GM18507 (cell line): ENCODE measurements around the gene ZBTB34.

ENCODE experiments used
- DNase-seq: peaks from one replicate; pipeline ENCODE4 v3.0.0; 2011; ENCODE audit warnings: low read depth; ENCODE audit not compliant: insufficient read length; ENCODE audit errors: extremely low spot score
- FAIRE-seq: peaks from 2 replicates; lab custom pipeline; 2011; peaks lifted over from hg19 to GRCh38; lab: Jason Lieb, UNC

ZBTB34 gene

GRCh38 chr9:126839301-126839700 is 21.1 kb upstream of the ZBTB34 start:
- no peak for DNase-seq
- FAIRE-seq, result no peak

DNA sequence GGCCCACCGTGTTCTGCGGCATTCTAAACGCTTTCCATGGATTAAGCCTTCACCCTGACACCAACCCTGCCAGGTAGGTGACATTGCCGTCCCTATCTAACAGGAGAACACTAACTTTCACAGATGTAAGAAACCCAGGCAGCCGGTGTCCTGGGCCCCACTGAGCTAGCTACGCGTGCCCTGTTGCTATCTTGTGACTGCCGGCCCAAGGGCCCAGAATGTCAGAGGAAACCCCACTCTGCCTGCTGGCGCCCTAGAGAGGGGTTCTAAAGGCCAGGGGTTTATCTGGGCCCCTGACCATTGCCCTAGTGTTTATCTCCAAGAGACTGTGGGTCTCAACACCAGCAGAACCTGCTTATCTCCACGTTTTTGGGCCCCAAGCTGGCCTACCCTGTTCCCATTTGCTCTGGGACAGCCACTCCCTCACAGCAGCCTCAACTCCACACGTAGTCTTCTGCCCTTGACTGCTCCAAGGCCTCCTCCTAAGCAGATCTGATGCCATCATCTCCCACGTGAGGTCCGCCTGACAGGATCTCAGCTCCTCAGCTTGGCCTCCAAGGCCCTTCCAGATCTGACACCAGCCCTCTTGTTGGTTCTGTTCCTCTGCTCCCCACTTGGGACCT is 18.1 kb upstream of the ZBTB34 start:
- DNase-seq (no peak), FAIRE-seq (no peak)

DNA sequence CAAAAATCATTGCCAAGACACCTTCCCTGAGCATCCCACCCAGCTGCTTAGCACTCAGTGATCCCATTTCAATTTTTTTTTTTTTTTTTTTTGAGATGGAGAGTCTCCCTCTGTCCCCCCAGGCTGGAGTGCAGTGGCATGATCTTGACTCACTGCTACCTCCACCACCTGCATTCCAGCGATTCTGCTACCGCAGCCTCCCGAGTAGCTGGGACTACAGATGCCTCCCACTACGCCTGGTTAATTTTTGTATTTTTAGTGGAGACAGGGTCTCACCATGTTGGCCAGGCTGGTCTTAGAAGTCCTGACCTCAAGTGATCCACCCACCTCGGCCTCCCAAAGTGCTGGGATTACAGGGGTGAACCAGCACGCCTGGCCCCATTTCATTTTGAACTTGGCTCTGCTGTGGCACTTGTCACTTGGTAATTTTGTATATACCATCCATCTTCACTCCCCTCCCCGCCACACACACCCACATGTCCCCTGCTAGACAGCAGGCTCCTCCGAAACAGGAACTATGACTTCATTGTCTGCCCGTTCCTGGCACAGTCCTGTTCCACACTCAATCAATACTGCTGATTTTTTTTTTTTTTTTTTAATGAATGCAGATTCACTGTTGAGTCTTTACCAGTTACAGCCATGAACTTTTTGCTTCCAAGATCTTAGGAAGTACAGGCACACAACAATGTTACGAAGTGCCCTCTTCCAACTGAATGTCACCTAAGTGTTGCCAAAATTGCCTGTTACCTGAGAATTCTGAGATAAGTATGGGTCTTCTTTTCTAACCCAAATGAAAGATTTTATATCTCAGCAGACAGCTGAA is 17.3 kb upstream of the ZBTB34 start:
- no peak for DNase-seq
- FAIRE-seq, result no peak

- DNase-seq (no peak), FAIRE-seq (no peak)
Measured at GRCh38 chr9:126844085-126844484, 16.4 kb upstream of the ZBTB34 start.

GRCh38 chr9:126847051-126847450 is 13.4 kb upstream of the ZBTB34 start:
- no peak for DNase-seq
- no peak for FAIRE-seq

- no peak for FAIRE-seq
Measured at GRCh38 chr9:126849591-126850225, 10.7 kb upstream of the ZBTB34 start.

DNA sequence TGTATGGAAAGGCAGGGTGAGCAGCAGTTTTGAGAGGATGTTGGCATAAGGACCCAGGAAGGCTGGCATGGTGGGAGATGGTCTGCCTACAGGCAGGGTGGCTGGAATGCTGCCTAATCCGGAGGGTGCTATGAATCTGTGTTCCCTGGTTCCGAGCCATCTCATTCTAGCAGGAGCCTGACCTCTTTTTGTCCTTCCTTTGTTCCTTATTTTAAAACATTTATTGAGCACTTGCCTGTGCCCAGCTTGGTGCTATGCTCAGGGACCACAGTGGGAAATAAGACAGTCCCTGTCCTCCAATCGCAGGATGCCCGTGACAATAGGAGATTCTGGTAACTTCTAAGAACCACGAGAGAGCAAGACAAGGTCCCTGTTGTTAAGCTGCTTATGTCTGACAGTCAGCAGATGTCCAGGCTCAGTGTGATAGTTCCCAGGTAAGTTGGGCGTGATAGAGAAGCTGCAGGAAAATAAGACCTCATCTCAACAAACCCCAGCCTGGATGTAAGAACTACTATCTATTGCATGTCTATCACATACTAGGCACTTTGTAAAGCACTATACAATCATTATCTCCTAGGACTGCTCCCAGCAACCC is 9.1 kb upstream of the ZBTB34 start:
- FAIRE-seq (no peak), DNase-seq (no peak)

More at GRCh38 chr9:126849591-126850225, 10.7 kb upstream of the ZBTB34 start:
- DNase-seq, result no peak

DNA sequence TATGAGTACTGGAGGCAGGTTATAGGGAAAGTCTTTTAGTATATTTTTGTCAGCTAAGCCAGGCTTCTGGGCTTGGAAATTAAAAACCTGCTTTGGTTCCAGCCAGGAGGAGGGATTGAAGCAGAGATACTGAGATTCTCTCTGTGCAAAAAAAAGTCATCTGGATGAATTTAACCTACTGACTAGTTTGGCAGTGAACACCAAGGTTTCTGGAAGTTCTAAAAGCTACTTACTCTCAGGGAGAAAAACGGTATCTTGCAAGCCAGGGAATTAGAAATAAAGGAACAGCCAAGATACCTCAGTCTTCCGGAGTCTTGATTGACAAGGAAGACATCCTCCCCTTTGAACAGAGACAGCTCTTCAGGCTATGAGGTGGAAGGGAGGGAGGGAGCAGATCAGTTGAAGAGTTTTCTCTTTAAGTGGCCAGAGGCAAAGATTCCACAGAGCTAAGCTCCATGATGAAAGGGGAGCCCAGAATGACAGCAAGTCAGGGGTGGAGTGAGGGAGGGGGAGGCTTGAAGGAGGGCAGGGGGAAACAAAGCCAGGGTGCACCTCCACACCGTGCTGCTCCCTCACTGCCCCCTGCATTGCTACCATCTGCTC is 8.3 kb upstream of the ZBTB34 start:
- FAIRE-seq, result no peak

DNA sequence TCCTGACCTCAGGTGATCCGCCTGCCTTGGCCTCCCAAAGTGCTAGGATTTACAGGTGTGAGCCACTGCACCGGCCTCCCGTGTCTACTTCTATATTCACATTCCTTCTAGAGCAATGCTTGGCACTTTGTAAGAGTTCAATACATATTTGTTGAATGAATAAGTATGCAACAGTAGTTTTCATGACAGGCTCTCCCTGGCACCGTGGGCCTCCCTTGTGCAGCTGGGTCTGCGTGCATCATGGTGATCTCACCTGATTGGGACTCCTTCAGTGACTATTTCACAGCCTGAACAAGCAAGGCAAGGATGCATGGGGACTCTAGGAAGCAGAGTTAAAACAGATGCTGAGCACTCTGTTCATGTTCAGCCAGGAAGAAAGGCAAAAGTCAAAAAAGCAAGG is 6.8 kb upstream of the ZBTB34 start:
- FAIRE-seq (no peak), DNase-seq (no peak)

More for the DNA sequence above, 8.3 kb upstream of the ZBTB34 start:
- no peak for DNase-seq

- FAIRE-seq, result no peak
Measured at GRCh38 chr9:126854734-126855133, 5.7 kb upstream of the ZBTB34 start.

DNA sequence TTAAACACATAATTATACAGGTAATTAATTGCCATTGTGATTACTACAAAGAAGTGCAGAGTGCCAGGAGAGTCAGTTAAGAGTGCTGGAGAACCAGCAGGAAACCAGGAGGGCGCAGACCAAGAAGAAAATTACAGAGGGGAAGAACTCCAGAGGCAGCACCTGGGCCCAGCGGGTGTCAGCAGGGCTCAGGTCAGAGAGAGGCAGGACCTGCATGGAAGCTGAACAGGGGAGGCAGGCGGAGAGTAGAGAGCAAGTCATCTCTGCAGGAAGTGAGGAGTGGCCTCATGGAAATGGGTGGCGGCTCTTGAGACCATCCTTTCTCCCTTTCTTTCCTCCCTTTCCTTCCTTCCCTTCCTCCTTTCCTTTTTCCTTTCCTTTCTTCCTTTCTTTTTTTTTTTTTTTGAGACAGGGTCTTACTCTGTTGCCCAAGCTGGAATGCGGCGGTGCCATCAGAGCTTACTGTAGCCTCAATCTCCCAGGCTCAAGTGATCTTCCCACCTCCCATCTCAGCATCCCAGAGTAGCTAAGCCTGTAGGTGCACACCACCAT is 4.0 kb upstream of the ZBTB34 start:
- FAIRE-seq (no peak), DNase-seq (no peak)

More at GRCh38 chr9:126854734-126855133, 5.7 kb upstream of the ZBTB34 start:
- DNase-seq, result no peak

- no peak for DNase-seq
- no peak for FAIRE-seq
Measured at GRCh38 chr9:126857261-126857960, 3.0 kb upstream of the ZBTB34 start.

DNA sequence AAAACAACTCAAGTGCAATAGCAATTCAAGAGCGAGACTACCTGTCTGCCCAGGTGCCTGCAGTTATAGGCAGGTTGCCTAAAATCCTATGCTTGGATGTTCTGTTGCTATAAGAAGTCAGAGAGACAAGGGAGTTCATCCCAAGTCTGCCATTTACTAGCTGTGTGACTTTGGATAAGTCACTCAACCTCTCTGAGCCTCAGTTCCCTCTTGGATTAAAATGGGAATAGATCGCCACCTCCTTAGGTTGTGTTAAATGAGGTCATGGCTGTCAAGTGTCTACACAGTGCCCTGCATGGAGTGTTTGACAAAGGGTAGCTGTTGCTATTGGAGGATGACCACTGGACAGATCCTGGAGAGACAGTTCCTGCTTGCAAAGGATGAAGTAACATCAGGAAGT is 1.3 kb upstream of the ZBTB34 start:
- no peak for FAIRE-seq
- no peak for DNase-seq

DNA sequence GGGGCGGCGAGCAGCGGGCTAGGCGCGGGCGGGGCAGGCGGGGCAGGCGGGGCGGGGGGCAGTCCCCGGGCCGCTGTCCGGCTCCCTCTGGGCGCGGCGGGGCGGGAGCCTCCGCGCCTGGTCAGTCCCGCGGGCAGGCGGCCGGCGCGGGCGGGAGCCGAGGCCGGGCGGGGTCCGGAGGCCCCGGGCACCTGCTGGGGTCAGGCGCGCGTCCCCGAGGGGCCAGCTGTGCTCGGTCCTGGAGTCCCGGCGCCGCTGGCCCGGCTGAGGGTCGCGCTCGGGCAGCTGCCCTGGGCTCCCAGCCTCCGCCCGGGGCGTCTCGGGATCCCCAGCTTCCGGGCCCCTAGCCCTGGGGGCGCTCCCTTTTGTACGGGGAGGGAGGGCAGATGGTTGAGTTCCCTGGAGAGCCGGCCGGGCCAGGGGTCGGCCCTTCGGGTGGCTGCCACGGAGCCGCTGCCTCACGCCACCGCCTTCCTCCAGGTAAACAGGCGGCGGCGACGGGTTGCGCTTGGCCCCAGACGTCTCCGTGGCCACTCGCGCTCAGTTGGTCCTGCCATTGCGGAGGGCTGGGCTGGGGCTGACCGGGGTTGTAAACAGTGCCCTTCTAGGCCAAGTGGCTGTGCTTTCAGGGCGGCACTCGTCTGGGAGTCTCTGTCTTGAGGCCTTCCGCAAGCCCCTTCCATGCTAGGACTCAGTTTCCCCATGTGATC is 473 bp downstream of the ZBTB34 start:
- FAIRE-seq (no peak), DNase-seq (no peak)

- FAIRE-seq, result no peak
Measured at GRCh38 chr9:126861707-126862103, 1.3 kb downstream of the ZBTB34 start.

GRCh38 chr9:126862104-126862761 is 1.8 kb downstream of the ZBTB34 start:
- DNase-seq (no peak), FAIRE-seq (peak; percentile 35)

More at GRCh38 chr9:126861707-126862103, 1.3 kb downstream of the ZBTB34 start:
- DNase-seq, result no peak

DNA sequence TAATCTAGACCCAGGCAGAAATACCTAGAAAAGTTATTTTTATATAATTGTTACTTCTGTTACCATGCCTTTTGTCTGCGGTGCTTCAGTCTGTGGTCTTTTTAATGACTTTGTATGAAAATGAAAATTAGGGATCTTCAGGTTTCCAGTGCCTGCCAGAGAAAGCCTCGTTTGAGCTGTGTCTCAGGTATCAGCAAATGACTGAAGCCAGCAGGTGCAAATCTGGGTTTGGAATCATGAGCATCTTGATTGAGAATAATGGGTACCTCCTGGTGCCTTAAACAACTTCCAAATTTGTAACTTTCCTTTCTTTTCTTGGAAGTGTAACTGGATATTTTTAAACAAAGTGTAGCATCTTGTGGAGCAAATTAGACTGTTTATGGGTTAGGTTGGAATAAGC is 4.3 kb downstream of the ZBTB34 start:
- DNase-seq (no peak), FAIRE-seq (no peak)

- no peak for FAIRE-seq
- no peak for DNase-seq
Measured at GRCh38 chr9:126869368-126869767, 8.9 kb downstream of the ZBTB34 start.
